ENCODE data around the gene MIAT. TPM values are rescaled to one million over a fixed set of nuclear protein-coding genes. Genes with fewer than 3 reads are reported as not detected.

Gene MIAT
- total and polyA plus RNA-seq, 2 of the 8 experiments (the other 6 are each of a cell fraction or from before 2014, with no cell fraction given) = 27.6 to 36.0 TPM

- ChIA-PET POLR2A (ENCODE audit: partially characterized antibody) (interaction anchor here (0.7 to 1.0 kb wide), 2 partner anchors 8 to 13 kb away, joined by 3 to 5 read pairs; no protein-coding TSS in a partner anchor), CTCF (ENCODE audit: partially characterized antibody) (no interaction called here)
- Histone ChIP-seq H3K14ac (ENCODE audit: insufficient read length) (no peak overlapping the region), H2AFZ (ENCODE audit: low read length) (no peak overlapping the region), H2BK120ac (replicated peaks; ENCODE audit: low read depth, low read length) (no peak overlapping the region), H3K56ac (replicated peaks; ENCODE audit: insufficient read length, low read depth, low read length) (no peak overlapping the region), H4K8ac (ENCODE audit: extremely low read depth, insufficient read depth, low read length) (no peak overlapping the region), H3K36me3 (ENCODE audit: control insufficient read depth in 2 of 4, insufficient read depth in 4 of 4, low read length in 3 of 4) (no peaks in the 10 kb centered on the region), H3K4me2 (ENCODE audit: insufficient read depth in 1 of 2, low read depth in 2 of 2, low read length in 2 of 2) (no peak overlapping the region; a peak in 1 of 4 replicates), H2BK5ac (ENCODE audit: low read depth, low read length) (0 out of 2 replicates have a peak overlapping the region, but pooled peaks have one; percentile 79), H3K79me1 (ENCODE audit: low read depth, low read length) (no peaks in the 10 kb centered on the region), H2BK15ac (ENCODE audit: low read length) (peak overlapping the region; percentile 36), H3K4me3 (ENCODE audit: extremely low read depth in 1 of 4, insufficient read depth in 2 of 4, low read depth in 3 of 4, low read length in 4 of 4) (no peak overlapping the region), H4K20me1 (replicated peaks in 1 of 2; ENCODE audit: control insufficient read depth in 1 of 2, insufficient read depth in 2 of 2, low read length in 2 of 2) (no peaks in the 10 kb centered on the region), H3K4me1 (replicated peaks in 1 of 4; ENCODE audit: control insufficient read depth in 3 of 4, insufficient read depth in 4 of 4, low read length in 3 of 4) (peaks cover 14 to 29% (median 25%) of the 10 kb centered on the region in 4 experiments), H3K79me2 (ENCODE audit: control insufficient read depth in 1 of 2, insufficient read depth in 2 of 2, low read length in 2 of 2) (no peaks in the 10 kb centered on the region), H3K27me3 (replicated peaks in 1 of 4; ENCODE audit: control insufficient read depth in 3 of 4, extremely low read depth in 1 of 4, insufficient read depth in 3 of 4, low read length in 3 of 4) (peaks cover 0 to 14% (median 11%) of the 10 kb centered on the region in 4 experiments; a peak in 3 of 7 replicates), H3K9me3 (ENCODE audit: insufficient read depth in 2 of 2, low read depth in 1 of 2, low read length in 1 of 2) (no peaks in the 10 kb centered on the region), H4K5ac (ENCODE audit: insufficient read length, low read depth, low read length) (no peak overlapping the region), H2BK20ac (ENCODE audit: low read length) (peak overlapping the region; percentile 95; the same call in 1 of the 2 replicates), H3K18ac (ENCODE audit: extremely low read depth, low read length) (no peak overlapping the region), H2AK5ac (ENCODE audit: low read depth, low read length) (no peak overlapping the region), H3K9ac (replicated peaks in 1 of 4; ENCODE audit: extremely low read depth in 1 of 4, low read depth in 3 of 4, low read length in 3 of 4) (no peak overlapping the region), H3K23ac (ENCODE audit: insufficient read length) (no peak overlapping the region), H3K23me2 (ENCODE audit: low read depth, low read length) (no peaks in the 10 kb centered on the region; the same call in 1 of the 2 replicates), H3K27ac (ENCODE audit: low read depth, low read length) (no peak overlapping the region), H2BK12ac (ENCODE audit: low read depth, low read length) (peak overlapping the region; percentile 97; the same call in 1 of the 2 replicates), H3K4ac (replicated peaks; ENCODE audit: insufficient read length, low read depth, low read length) (no peak overlapping the region), H4K91ac (replicated peaks; ENCODE audit: insufficient read length, low read length) (peak overlapping the region; percentile 89)
- no peak for TF ChIP-seq JUN (IDR thresholded peaks at IDR 0.05; ENCODE audit: low read depth, low read length)
- no peak for TF ChIP-seq RFX5 (IDR thresholded peaks at IDR 0.05; ENCODE audit: borderline replicate concordance, low read depth, low read length)
- peak; percentile 95 for TF ChIP-seq KDM1A (IDR thresholded peaks at IDR 0.05; ENCODE audit: borderline replicate concordance, low read length)
- TF ChIP-seq TCF12 (IDR thresholded peaks at IDR 0.05; ENCODE audit: low read depth, low read length) = no peak
- no peak for TF ChIP-seq CBX8 (IDR thresholded peaks at IDR 0.05; ENCODE audit: borderline replicate concordance, low read depth, low read length)
- no peak for TF ChIP-seq SAP30 (IDR thresholded peaks at IDR 0.05; ENCODE audit: insufficient read depth, insufficient replicate concordance, low read length)
- TF ChIP-seq TAF1 (IDR thresholded peaks at IDR 0.05; ENCODE audit: low read depth, low read length) = no peak
- TF ChIP-seq SP1 (IDR thresholded peaks at IDR 0.05; ENCODE audit: low read depth, low read length) = no peak
- TF ChIP-seq TBP (IDR thresholded peaks at IDR 0.05; ENCODE audit: low read depth, low read length) = no peak
- no peak for TF ChIP-seq POLR2A (IDR thresholded peaks at IDR 0.05; ENCODE audit: control extremely low read depth in 1 of 2, low read depth in 2 of 2, low read length in 2 of 2)
- peak in 1 of 2 experiments; percentile 41; a peak in 1 of 4 replicates for TF ChIP-seq HDAC2 (IDR thresholded peaks at IDR 0.05; ENCODE audit: borderline replicate concordance in 1 of 2, low read depth in 2 of 2, low read length in 2 of 2)
- TF ChIP-seq KDM4A (IDR thresholded peaks at IDR 0.05; ENCODE audit: low read depth, low read length, severe bottlenecking) = no peak
- 95% methylated on average over 7 of the region's 8 CpGs; no CpG with 5 or more reads in 1 of the 2 experiments for WGBS, 2 experiments (ENCODE audit: extremely low coverage in 1 of 2, insufficient coverage in 1 of 2, insufficient read length in 1 of 2, insufficient replicate concordance in 2 of 2, low coverage in 1 of 2, low lambda C conversion rate in 2 of 2, missing lambda C conversion rate in 1 of 2)
- FAIRE-seq = no peak
- DNase-seq (ENCODE audit: low read depth in 1 of 2, low spot score in 2 of 2) = no peak
Observed at GRCh38 chr22:26618455-26618854, 38.9 kb upstream of the MIAT start.

Data from H1 (cell line).